SU-DHL-6 (cell line): ENCODE results near the gene TRIM27.

ENCODE experiments used
- H2AFZ ChIP-seq: fragments of 200-600 bp; sonication (generic); 2 replicates; pipeline ENCODE4 v1.6.1; 2014; ENCODE audit warnings: low read depth, mild to moderate bottlenecking, moderate library complexity, mixed read lengths, antibody characterized with exemption, low read length; ENCODE audit not compliant: severe bottlenecking
- H3F3A ChIP-seq: fragments of 200-600 bp; shearing (Covaris generic); 2 replicates; pipeline ENCODE4 v1.6.0; 2016; ENCODE audit warnings: antibody characterized with exemption, mild to moderate bottlenecking; ENCODE audit not compliant: insufficient read depth
- H3K27ac ChIP-seq: fragments of 200-600 bp; sonication (generic); 2 replicates; pipeline ENCODE4 v1.5.1; 2016; ENCODE audit warnings: low read depth, mild to moderate bottlenecking, low read length, moderate library complexity, mixed read lengths
- H3K27me3 ChIP-seq: fragments of 200-600 bp; sonication (generic), shearing (Covaris generic); 2 replicates; pipeline ENCODE4 v1.6.0; 2014; ENCODE audit warnings: mild to moderate bottlenecking, low read length
- H3K36me3 ChIP-seq: fragments of 200-600 bp; sonication (generic); 2 replicates; pipeline ENCODE4 v1.6.1; 2014; ENCODE audit warnings: mild to moderate bottlenecking, low read length, mixed read lengths
- H3K4me2 ChIP-seq: fragments of 300-600, 200-600 bp; shearing (Covaris generic), sonication (generic); 2 replicates; pipeline ENCODE4 v1.6.0; 2014; ENCODE audit warnings: low read length, low read depth, mild to moderate bottlenecking; ENCODE audit not compliant: poor library complexity, severe bottlenecking
- H3K4me3 ChIP-seq: fragments of 200-600 bp; sonication (generic); 2 replicates; pipeline ENCODE4 v1.5.1; 2014; ENCODE audit warnings: antibody characterized with exemption, low read length, mild to moderate bottlenecking, mixed read lengths; ENCODE audit not compliant: insufficient read depth, poor library complexity, severe bottlenecking
- H3K79me2 ChIP-seq: fragments of 200-600 bp; sonication (generic); 2 replicates; pipeline ENCODE4 v1.6.1; 2014; ENCODE audit warnings: mild to moderate bottlenecking, low read length, moderate library complexity; ENCODE audit not compliant: insufficient read depth
- H3K9ac ChIP-seq: fragments of 200-600 bp; sonication (generic); 2 replicates; pipeline ENCODE4 v1.7.0; 2014; ENCODE audit warnings: mild to moderate bottlenecking, low read length
- H3K9me2 ChIP-seq: fragments of 200-600 bp; sonication (generic); replicated peaks from 2 replicates; pipeline ENCODE4 v1.6.1; 2014; ENCODE audit warnings: low read length; ENCODE audit not compliant: insufficient read depth
- H3K9me3 ChIP-seq: fragments of 200-600 bp; sonication (generic); 2 replicates; pipeline ENCODE4 v1.6.1; 2014; ENCODE audit warnings: low read length, mixed read lengths; ENCODE audit not compliant: insufficient read depth
- H4K20me1 ChIP-seq: fragments of 200-600 bp; sonication (generic); 2 replicates; pipeline ENCODE4 v1.6.1; 2014; ENCODE audit warnings: low read depth, mild to moderate bottlenecking, antibody characterized with exemption, low read length, moderate library complexity, mixed read lengths
- EZH2phosphoT487 ChIP-seq: fragments of 200-600 bp; sonication (generic), shearing (Covaris generic); conservative IDR thresholded peaks from 2 replicates; pipeline ENCODE4 v1.6.1; 2018; ENCODE audit warnings: mild to moderate bottlenecking, antibody characterized with exemption, low read length, moderate library complexity, mixed read lengths
- TF ChIP-seq, protein P1 (sequence below): fragments of 200-600 bp; sonication (generic); IDR thresholded peaks from one replicate; pipeline ENCODE4 v1.5.1; 2017; ENCODE audit warnings: antibody characterized with exemption, mild to moderate bottlenecking, low read length, moderate library complexity; ENCODE audit not compliant: insufficient read depth, poor library complexity, severe bottlenecking

TRIM27 gene

DNA sequence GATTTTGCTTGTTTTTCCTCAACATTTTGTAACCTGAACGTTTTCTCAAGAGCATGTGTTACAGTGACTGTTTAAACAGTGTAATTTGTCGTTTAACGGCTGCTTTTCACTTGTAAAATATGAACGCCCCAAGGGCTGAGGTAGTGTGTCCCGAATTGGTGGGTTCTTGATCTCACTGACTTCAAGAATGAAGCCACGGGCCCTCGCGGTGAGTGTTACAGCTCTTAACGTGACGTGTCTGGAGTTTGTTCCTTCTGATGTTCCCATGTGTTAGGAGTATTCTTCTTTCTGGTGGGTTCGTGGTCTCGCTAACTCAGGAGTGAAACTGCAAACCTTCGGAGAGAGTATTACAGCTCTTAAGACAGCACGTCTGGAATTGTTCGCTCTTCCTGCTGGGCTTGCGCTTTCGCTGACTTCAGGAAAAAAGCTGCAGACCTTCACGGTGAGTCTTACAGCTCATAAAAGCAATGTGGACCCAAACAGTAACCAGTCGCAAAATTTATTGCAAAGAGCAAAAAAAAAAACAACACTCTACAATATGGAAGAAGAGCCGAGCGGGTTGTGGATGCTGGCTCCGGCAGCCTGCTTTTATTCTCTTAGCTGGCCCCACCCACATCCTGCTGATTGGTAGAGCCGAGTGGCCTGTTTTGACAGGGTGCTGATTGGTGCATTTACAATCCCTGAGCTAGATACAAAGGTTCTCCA is 25.1 kb upstream of the TRIM27 start:
- H3K9me3 ChIP-seq = no peaks in the 10 kb centered on the region
- TF ChIP-seq EZH2phosphoT487 = no peak
- TF ChIP-seq, protein P1, sequence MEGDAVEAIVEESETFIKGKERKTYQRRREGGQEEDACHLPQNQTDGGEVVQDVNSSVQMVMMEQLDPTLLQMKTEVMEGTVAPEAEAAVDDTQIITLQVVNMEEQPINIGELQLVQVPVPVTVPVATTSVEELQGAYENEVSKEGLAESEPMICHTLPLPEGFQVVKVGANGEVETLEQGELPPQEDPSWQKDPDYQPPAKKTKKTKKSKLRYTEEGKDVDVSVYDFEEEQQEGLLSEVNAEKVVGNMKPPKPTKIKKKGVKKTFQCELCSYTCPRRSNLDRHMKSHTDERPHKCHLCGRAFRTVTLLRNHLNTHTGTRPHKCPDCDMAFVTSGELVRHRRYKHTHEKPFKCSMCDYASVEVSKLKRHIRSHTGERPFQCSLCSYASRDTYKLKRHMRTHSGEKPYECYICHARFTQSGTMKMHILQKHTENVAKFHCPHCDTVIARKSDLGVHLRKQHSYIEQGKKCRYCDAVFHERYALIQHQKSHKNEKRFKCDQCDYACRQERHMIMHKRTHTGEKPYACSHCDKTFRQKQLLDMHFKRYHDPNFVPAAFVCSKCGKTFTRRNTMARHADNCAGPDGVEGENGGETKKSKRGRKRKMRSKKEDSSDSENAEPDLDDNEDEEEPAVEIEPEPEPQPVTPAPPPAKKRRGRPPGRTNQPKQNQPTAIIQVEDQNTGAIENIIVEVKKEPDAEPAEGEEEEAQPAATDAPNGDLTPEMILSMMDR = no peak
- H3K9me2 ChIP-seq = no peaks in the 10 kb centered on the region
- H3K4me3 ChIP-seq = no peak overlapping the region
- no peaks in the 10 kb centered on the region for H3K27me3 ChIP-seq
- H3K4me2 ChIP-seq = no peak overlapping the region
- no peaks in the 10 kb centered on the region for H3K36me3 ChIP-seq
- no peak overlapping the region for H3K9ac ChIP-seq
- H4K20me1 ChIP-seq = no peaks in the 10 kb centered on the region
- no peak overlapping the region for H2AFZ ChIP-seq
- peaks cover 9% of the 10 kb centered on the region for H3F3A ChIP-seq
- no peaks in the 10 kb centered on the region for H3K79me2 ChIP-seq
- H3K27ac ChIP-seq = no peak overlapping the region

DNA sequence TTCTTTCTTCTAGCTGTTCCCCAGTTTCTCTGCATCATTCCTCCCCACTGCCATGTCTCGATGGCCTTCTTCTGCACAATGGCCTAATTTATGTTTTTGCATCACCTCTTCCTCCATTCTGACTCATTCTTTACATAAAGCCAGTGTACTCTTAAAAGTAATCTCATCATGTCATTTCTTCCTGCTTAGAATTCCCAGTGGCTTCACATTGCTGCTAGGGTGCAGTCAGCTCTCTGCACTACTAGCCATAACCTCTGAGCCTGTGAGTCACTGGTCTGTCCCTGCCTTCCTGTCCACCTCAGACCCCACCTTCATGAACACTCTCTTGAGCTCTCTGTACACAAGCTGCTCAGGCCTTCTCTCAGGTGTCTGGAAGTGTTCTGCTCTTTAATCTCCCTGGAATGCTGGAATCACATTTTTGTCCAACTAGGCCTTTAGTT is 24.1 kb upstream of the TRIM27 start:
- no peak overlapping the region for H3K27ac ChIP-seq
- H2AFZ ChIP-seq = no peak overlapping the region
- H3K9me2 ChIP-seq = no peaks in the 10 kb centered on the region
- no peaks in the 10 kb centered on the region for H4K20me1 ChIP-seq
- TF ChIP-seq EZH2phosphoT487 = no peak
- TF ChIP-seq, protein P1 = no peak
- peaks cover 9% of the 10 kb centered on the region for H3F3A ChIP-seq
- no peak overlapping the region for H3K4me3 ChIP-seq
- no peak overlapping the region for H3K9ac ChIP-seq
- no peak overlapping the region for H3K4me2 ChIP-seq
- H3K36me3 ChIP-seq = no peaks in the 10 kb centered on the region
- no peaks in the 10 kb centered on the region for H3K79me2 ChIP-seq
- H3K27me3 ChIP-seq = no peaks in the 10 kb centered on the region
- H3K9me3 ChIP-seq = no peaks in the 10 kb centered on the region

DNA sequence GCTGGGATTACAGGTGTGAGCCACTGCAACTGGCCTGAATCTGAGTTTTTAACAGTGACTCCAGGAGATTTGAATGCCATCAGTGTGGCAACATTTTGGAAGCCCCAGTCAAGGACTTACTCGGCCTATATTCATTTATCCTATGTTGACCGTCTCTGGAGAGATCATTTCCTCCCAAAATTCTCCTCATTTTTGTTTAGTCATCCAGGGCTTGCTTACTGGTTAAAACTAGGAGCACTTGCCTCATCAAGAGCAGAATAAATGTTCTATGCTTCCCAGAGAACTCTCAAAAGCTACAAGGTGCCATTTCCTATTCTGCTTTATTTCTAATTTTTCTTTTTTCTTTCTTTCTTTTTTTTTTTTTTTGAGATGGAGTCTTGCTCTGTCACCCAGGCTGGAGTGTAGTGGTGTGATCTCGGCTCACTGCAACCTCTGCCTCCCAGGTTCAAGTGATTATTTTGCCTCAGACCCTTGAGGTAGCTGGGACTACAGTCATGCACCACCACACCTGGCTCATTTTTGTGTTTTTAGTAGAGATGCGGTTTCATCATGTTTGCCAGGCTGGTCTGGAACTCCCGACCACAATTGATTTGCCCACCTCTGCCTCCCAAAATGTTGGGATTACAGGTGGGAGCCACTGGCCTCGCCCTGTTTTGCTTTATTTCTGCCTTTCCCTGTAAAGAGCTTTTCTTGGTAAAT is 23.4 kb upstream of the TRIM27 start:
- Histone ChIP-seq H3K4me2 (no peak overlapping the region), H3K9ac (no peak overlapping the region), H3K9me3 (no peaks in the 10 kb centered on the region), H3K27me3 (no peaks in the 10 kb centered on the region), H3K79me2 (no peaks in the 10 kb centered on the region), H3K36me3 (no peaks in the 10 kb centered on the region), H2AFZ (no peak overlapping the region), H3F3A (peaks cover 4% of the 10 kb centered on the region; the same call in 1 of the 2 replicates), H3K9me2 (no peaks in the 10 kb centered on the region), H3K4me3 (no peak overlapping the region), H3K27ac (no peak overlapping the region), H4K20me1 (no peaks in the 10 kb centered on the region)
- TF ChIP-seq, protein P1 = no peak
- no peak for TF ChIP-seq EZH2phosphoT487
